Measurements from ENCODE around the gene ARFGAP2. TPM values are rescaled to one million over a fixed set of nuclear protein-coding genes. Genes with fewer than 3 reads are reported as not detected.
A peak's percentile ranks its signal among the peaks of the same experiment; 100 is the strongest.

Gene ARFGAP2
- total RNA-seq, 1 donor from 2014 or later, result 105 TPM

GRCh38 chr11:47184711-47185304 is 8.1 kb upstream of the ARFGAP2 start:
- H3K9me3 Mint-ChIP-seq, result no peaks in the 10 kb centered on the region
- H3K36me3 Mint-ChIP-seq, result no peaks in the 10 kb centered on the region
- peak overlapping the region; percentile 76 for H3K4me3 Mint-ChIP-seq
- no peak for TF ChIP-seq CTCF (IDR thresholded peaks at IDR 0.05; ENCODE audit: unreplicated experiment)
- peak overlapping the region; percentile 86 for H3K27ac Mint-ChIP-seq
- peaks cover 34% of the 10 kb centered on the region for H3K4me1 Mint-ChIP-seq
- H3K27me3 Mint-ChIP-seq (ENCODE audit: low read depth), result no peaks in the 10 kb centered on the region
- DNase-seq (ENCODE audit: low spot score in 2 of 2, unreplicated experiment in 2 of 2), result no peak

DNA sequence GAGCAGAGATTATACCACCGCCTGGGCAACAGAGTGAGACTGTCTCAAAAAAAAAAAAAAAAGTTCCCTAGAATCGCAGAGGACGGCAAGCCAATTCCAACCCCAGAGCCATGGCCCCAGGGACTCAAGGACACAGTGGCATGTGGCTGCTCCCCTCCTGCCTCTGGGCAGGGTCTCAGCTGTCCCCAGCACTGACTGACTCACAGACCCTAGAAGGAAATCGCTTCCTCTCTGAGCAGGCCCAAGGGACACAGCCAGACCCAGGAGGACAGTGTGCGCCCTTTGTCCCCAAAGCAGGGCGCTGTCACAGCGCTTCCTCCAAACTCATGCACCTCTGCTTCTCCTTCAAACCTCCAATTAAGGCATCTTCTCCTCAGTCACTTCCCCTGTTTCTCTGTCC is 7.3 kb upstream of the ARFGAP2 start:
- Mint-ChIP-seq H3K4me3 (peak overlapping the region; percentile 76), H3K4me1 (peaks cover 26% of the 10 kb centered on the region), H3K36me3 (peaks cover 4% of the 10 kb centered on the region), H3K27me3 (ENCODE audit: low read depth) (no peaks in the 10 kb centered on the region), H3K27ac (no peak overlapping the region), H3K9me3 (no peaks in the 10 kb centered on the region)
- DNase-seq (ENCODE audit: low spot score in 2 of 2, unreplicated experiment in 2 of 2), result no peak
- no peak for TF ChIP-seq CTCF (IDR thresholded peaks at IDR 0.05; ENCODE audit: unreplicated experiment)

GRCh38 chr11:47183031-47183856 is 6.6 kb upstream of the ARFGAP2 start:
- Mint-ChIP-seq H3K9me3 (no peaks in the 10 kb centered on the region), H3K4me3 (peak overlapping the region; percentile 17), H3K4me1 (peaks cover 23% of the 10 kb centered on the region), H3K27ac (no peak overlapping the region), H3K36me3 (peaks cover 4% of the 10 kb centered on the region), H3K27me3 (ENCODE audit: low read depth) (no peaks in the 10 kb centered on the region)
- DNase-seq (ENCODE audit: low spot score in 2 of 2, unreplicated experiment in 2 of 2), result no peak
- no peak for TF ChIP-seq CTCF (IDR thresholded peaks at IDR 0.05; ENCODE audit: unreplicated experiment)

GRCh38 chr11:47182380-47182779 is 5.7 kb upstream of the ARFGAP2 start:
- DNase-seq (ENCODE audit: low spot score in 2 of 2, unreplicated experiment in 2 of 2), result no peak
- Mint-ChIP-seq H3K4me1 (peaks cover 20% of the 10 kb centered on the region), H3K4me3 (no peak overlapping the region), H3K9me3 (no peaks in the 10 kb centered on the region), H3K27ac (no peak overlapping the region), H3K36me3 (peaks cover 4% of the 10 kb centered on the region), H3K27me3 (ENCODE audit: low read depth) (no peaks in the 10 kb centered on the region)
- TF ChIP-seq CTCF (IDR thresholded peaks at IDR 0.05; ENCODE audit: unreplicated experiment), result no peak

DNA sequence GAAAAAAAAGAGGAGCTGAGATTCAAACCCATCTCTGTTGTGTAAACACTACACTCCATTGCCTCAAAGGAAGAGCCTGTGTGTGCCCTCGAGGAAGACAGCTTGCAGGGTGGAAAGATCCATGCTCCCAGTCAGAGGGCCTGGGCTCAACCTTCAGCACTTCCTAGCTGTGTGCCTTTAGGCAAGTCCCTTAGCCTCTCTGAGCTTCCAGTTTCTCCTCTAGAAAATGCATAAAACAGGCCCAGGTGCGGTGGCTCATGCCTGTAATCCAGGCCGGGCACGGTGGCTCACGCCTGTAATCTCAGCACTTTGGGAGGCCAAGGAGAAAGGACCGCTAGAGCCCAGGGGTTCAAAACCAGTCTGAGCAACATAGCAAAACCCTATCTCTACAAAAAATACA is 4.6 kb upstream of the ARFGAP2 start:
- no peak for TF ChIP-seq CTCF (IDR thresholded peaks at IDR 0.05; ENCODE audit: unreplicated experiment)
- Mint-ChIP-seq H3K4me1 (peaks cover 17% of the 10 kb centered on the region), H3K36me3 (peaks cover 4% of the 10 kb centered on the region), H3K27me3 (ENCODE audit: low read depth) (no peaks in the 10 kb centered on the region), H3K27ac (no peak overlapping the region), H3K4me3 (no peak overlapping the region), H3K9me3 (no peaks in the 10 kb centered on the region)
- DNase-seq (ENCODE audit: low spot score in 2 of 2, unreplicated experiment in 2 of 2), result no peak
